Left ventricle myocardium inferior (tissue), 1 donor: ENCODE measurements around the gene KCNAB2. TPM values are rescaled to one million over a fixed set of nuclear protein-coding genes. Genes with fewer than 3 reads are reported as not detected.

Experiments
- DNase-seq: peaks from one replicate; pipeline ENCODE4 v3.0.0-alpha.2; 2020
- H3K27ac ChIP-seq: fragments of 200-600 bp; replicated peaks from 2 replicates; pipeline ENCODE4 v1.8.0; 2021
- H3K27me3 ChIP-seq: fragments of 200-600 bp; 2 replicates; pipeline ENCODE4 v1.8.0; 2021; ENCODE audit warnings: low read depth
- H3K36me3 ChIP-seq: fragments of 200-600 bp; 2 replicates; pipeline ENCODE4 v1.8.0; 2021
- H3K4me1 ChIP-seq: fragments of 200-600 bp; 2 replicates; pipeline ENCODE4 v1.8.0; 2021
- H3K4me3 ChIP-seq: fragments of 200-600 bp; 2 replicates; pipeline ENCODE4 v1.8.0; 2021; ENCODE audit warnings: mild to moderate bottlenecking, moderate library complexity
- H3K9me3 ChIP-seq: fragments of 200-600 bp; replicated peaks from 2 replicates; pipeline ENCODE4 v1.8.0; 2021
- CTCF ChIP-seq: fragments of 200-600 bp; IDR thresholded peaks from 2 replicates; pipeline ENCODE4 v1.8.0; 2021; ENCODE audit warnings: antibody characterized with exemption, mild to moderate bottlenecking, borderline replicate concordance
- intact Hi-C: fragments of 100-400 bp; cut with micrococcal nuclease; formaldehyde crosslinking; loops from one replicate; pipeline ENCODE4 v1.11.0; 2022
- total RNA-seq: library from RNA; stranded (reverse); fragmentation: NEBNext Ultra II Directional; extraction: Animal tissue kit (Norgen Biotek cat#: 25700); gene quantifications from one replicate; pipeline ENCODE4 v1.2.1, GENCODE V29; 2021
- donor health status: DM: no; HTN: yes; CAD: no; lungs with severe emphysema.

The KCNAB2 gene
- total RNA-seq, 1 donor from 2014 or later = 31.0 TPM

DNA sequence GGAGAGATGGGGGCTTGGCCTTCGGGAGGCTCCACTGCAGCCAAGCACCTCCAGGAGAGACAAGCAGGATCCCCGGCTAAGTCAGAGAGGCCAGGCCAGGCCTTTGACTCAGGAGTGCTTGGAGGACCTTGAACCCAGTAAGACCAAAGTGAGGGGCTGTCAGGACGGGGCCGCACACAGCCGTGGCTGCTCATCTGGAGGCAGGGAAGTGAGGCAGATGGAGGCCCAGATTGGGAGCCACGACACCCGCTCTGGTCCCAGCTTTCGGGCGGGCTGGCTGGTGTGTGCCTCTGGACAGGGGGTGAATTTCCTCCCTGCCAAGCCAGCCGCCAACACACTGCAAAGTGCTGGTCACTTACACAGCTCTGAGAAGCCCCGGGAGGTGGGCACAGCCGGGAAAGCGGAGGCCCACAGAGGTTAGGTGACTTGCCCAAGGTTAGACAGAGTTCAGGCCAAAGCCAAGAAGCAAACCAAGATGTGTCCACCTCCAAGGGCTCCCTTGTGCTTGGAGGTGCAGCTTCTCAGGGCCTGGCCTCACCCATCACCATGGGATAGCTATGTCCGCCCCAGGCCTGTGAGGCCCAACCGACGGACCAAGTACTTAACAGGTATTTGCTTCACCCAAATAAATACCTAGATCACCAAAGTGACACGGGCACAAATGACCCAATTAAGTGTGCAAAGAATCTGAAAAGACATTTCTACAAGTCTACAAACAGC lies 76.1 kb downstream of the KCNAB2 start:
- TF ChIP-seq CTCF = no peak
- intact Hi-C loops = no loop called here
- no peak overlapping the region for H3K4me3 ChIP-seq
- DNase-seq = no peak
- H3K4me1 ChIP-seq = no peaks in the 10 kb centered on the region
- H3K27ac ChIP-seq = no peak overlapping the region
- H3K36me3 ChIP-seq = no peaks in the 10 kb centered on the region
- peaks cover 35% of the 10 kb centered on the region for H3K27me3 ChIP-seq
- peaks cover 17% of the 10 kb centered on the region for H3K9me3 ChIP-seq

DNA sequence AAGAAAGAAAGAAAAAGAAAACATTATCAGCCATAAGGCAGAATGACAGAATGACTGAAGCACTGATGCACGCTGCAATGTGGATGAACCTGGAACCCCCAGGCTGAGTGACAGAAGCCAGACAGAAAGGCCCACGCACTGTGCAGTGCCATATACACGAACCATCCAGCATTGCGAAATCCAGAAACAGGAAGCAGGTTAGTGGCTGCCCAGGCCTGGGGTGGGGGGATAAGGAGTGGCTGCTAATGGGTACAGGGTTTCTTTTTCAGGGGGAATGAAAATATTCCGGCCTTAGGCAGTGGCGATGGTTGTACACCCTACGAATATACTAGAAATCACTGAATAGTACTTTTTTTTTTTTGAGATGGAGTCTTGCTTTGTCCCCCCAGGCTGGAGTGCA lies 77.4 kb downstream of the KCNAB2 start:
- H3K27ac ChIP-seq = no peak overlapping the region
- TF ChIP-seq CTCF = no peak
- H3K4me1 ChIP-seq = peaks cover 9% of the 10 kb centered on the region
- H3K27me3 ChIP-seq = peaks cover 43% of the 10 kb centered on the region
- intact Hi-C loops = no loop called here
- no peak for DNase-seq
- no peak overlapping the region for H3K4me3 ChIP-seq
- H3K9me3 ChIP-seq = peaks cover 4% of the 10 kb centered on the region
- no peaks in the 10 kb centered on the region for H3K36me3 ChIP-seq

DNA sequence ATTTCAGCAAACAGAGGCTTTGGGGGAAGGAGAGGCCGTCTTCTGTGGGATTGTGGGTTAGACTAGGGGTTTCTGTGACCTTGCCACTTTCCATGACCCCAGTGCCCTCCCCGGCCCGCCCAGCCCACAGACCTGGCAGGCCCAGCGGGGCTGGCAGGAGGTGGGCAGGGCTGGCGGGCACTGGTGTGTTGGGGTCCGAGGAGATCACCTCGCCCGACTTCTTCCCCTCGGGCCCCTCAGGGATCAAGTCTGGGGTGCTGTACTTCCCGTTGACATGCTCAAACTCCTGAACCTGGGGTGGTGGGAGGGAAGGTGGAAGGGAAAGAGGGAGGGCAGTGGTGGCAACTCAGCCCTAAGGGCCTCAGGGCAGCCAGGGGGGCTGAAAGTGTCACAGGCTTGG lies 78.1 kb downstream of the KCNAB2 start:
- no peak for TF ChIP-seq CTCF
- Histone ChIP-seq H3K9me3 (no peaks in the 10 kb centered on the region), H3K4me3 (no peak overlapping the region), H3K36me3 (no peaks in the 10 kb centered on the region), H3K27ac (no peak overlapping the region), H3K27me3 (peaks cover 43% of the 10 kb centered on the region), H3K4me1 (peaks cover 9% of the 10 kb centered on the region)
- no peak for DNase-seq
- intact Hi-C loops = no loop called here

- Histone ChIP-seq H3K4me1 (peaks cover 9% of the 10 kb centered on the region), H3K9me3 (no peaks in the 10 kb centered on the region), H3K4me3 (no peak overlapping the region), H3K36me3 (no peaks in the 10 kb centered on the region), H3K27me3 (peaks cover 43% of the 10 kb centered on the region), H3K27ac (no peak overlapping the region)
- no peak for TF ChIP-seq CTCF
- no peak for DNase-seq
- intact Hi-C loops = no loop called here
These were observed 78.7 kb downstream of the KCNAB2 start for GRCh38 chr1:6124341-6124740.

- no peak overlapping the region for H3K4me3 ChIP-seq
- H3K4me1 ChIP-seq = peaks cover 9% of the 10 kb centered on the region
- H3K9me3 ChIP-seq = no peaks in the 10 kb centered on the region
- intact Hi-C loops = no loop called here
- H3K27ac ChIP-seq = no peak overlapping the region
- DNase-seq = no peak
- H3K27me3 ChIP-seq = peaks cover 43% of the 10 kb centered on the region
- H3K36me3 ChIP-seq = no peaks in the 10 kb centered on the region
- no peak for TF ChIP-seq CTCF
These were observed 79.2 kb downstream of the KCNAB2 start for GRCh38 chr1:6124746-6125365.
